RWPE2 (cell line): ENCODE data around the gene SEMA3D.

Experiments
- ATAC-seq: fragments of 200-7000 bp; cut with Tn5 transposase; 3 replicates; pipeline ENCODE4 v1.9.1; 2021; ENCODE audit warnings: low read depth
- DNase-seq: peaks from one replicate; pipeline ENCODE4 v3.0.0-alpha.2; 2020; ENCODE audit warnings: low spot score
- H3K27ac ChIP-seq: fragments of 450-650 bp; 2 replicates; pipeline ENCODE4 v1.5.1; 2017; ENCODE audit warnings: mild to moderate bottlenecking; ENCODE audit not compliant: poor library complexity, severe bottlenecking
- H3K27me3 ChIP-seq: fragments of 250-450 bp; sonication (Bioruptor Pico); 2 replicates; pipeline ENCODE4 v1.5.1; 2021; ENCODE audit warnings: mild to moderate bottlenecking, moderate library complexity; ENCODE audit not compliant: insufficient read depth, poor library complexity, severe bottlenecking
- H3K36me3 ChIP-seq: fragments of 250-450 bp; sonication (Bioruptor Pico); 2 replicates; pipeline ENCODE4 v1.5.1; 2020; ENCODE audit warnings: low read depth, mild to moderate bottlenecking, moderate library complexity
- H3K4me1 ChIP-seq: fragments of 250-450 bp; sonication (Bioruptor Pico); 2 replicates; pipeline ENCODE4 v1.5.1; 2021; ENCODE audit warnings: mild to moderate bottlenecking, moderate library complexity; ENCODE audit not compliant: insufficient read depth, poor library complexity, severe bottlenecking
- H3K4me3 ChIP-seq: fragments of 250-450 bp; sonication (Bioruptor Pico); 2 replicates; pipeline ENCODE4 v1.5.1; 2021; ENCODE audit warnings: mild to moderate bottlenecking, moderate library complexity; ENCODE audit not compliant: severe bottlenecking
- H3K9me3 ChIP-seq: fragments of 250-450 bp; sonication (Bioruptor Pico); 2 replicates; pipeline ENCODE4 v1.5.1; 2021; ENCODE audit warnings: mild to moderate bottlenecking, moderate library complexity; ENCODE audit not compliant: severe bottlenecking
- CTCF ChIP-seq: fragments of 450-650 bp; IDR thresholded peaks from one replicate; pipeline ENCODE4 v1.5.1; 2017; ENCODE audit warnings: mild to moderate bottlenecking, moderate library complexity; ENCODE audit not compliant: poor library complexity, severe bottlenecking

The SEMA3D gene

GRCh38 chr7:85159003-85159402 lies 27.9 kb downstream of the SEMA3D start:
- no peaks in the 10 kb centered on the region for H3K36me3 ChIP-seq
- no peak overlapping the region for H3K4me3 ChIP-seq
- TF ChIP-seq CTCF: no peak
- H3K4me1 ChIP-seq: peaks cover 18% of the 10 kb centered on the region
- H3K27me3 ChIP-seq: no peaks in the 10 kb centered on the region
- DNase-seq (no peak), ATAC-seq (no peak)
- no peaks in the 10 kb centered on the region for H3K9me3 ChIP-seq
- H3K27ac ChIP-seq: no peak overlapping the region

- no peak for ATAC-seq
These were observed 30.1 kb downstream of the SEMA3D start for GRCh38 chr7:85156661-85157208.

GRCh38 chr7:85154282-85154937 lies 32.4 kb downstream of the SEMA3D start:
- ATAC-seq (no peak), DNase-seq (no peak)
- no peaks in the 10 kb centered on the region for H3K9me3 ChIP-seq
- H3K4me3 ChIP-seq: no peak overlapping the region
- no peak for TF ChIP-seq CTCF
- H3K27ac ChIP-seq: no peak overlapping the region
- no peaks in the 10 kb centered on the region for H3K27me3 ChIP-seq
- H3K4me1 ChIP-seq: no peaks in the 10 kb centered on the region
- H3K36me3 ChIP-seq: no peaks in the 10 kb centered on the region

More at GRCh38 chr7:85156661-85157208, 30.1 kb downstream of the SEMA3D start:
- Histone ChIP-seq H3K27me3 (no peaks in the 10 kb centered on the region), H3K9me3 (no peaks in the 10 kb centered on the region), H3K36me3 (no peaks in the 10 kb centered on the region), H3K4me1 (peaks cover 18% of the 10 kb centered on the region), H3K27ac (no peak overlapping the region), H3K4me3 (no peak overlapping the region)
- DNase-seq: no peak
- TF ChIP-seq CTCF: no peak

GRCh38 chr7:85153715-85154114 lies 33.1 kb downstream of the SEMA3D start:
- no peak overlapping the region for H3K4me3 ChIP-seq
- H3K27me3 ChIP-seq: no peaks in the 10 kb centered on the region
- H3K36me3 ChIP-seq: no peaks in the 10 kb centered on the region
- no peak for TF ChIP-seq CTCF
- no peak overlapping the region for H3K27ac ChIP-seq
- ATAC-seq (no peak), DNase-seq (no peak)
- H3K4me1 ChIP-seq: no peaks in the 10 kb centered on the region
- H3K9me3 ChIP-seq: no peaks in the 10 kb centered on the region

- no peak for ATAC-seq
- no peaks in the 10 kb centered on the region for H3K36me3 ChIP-seq
- no peaks in the 10 kb centered on the region for H3K9me3 ChIP-seq
- no peak for DNase-seq
- no peak for TF ChIP-seq CTCF
- H3K4me3 ChIP-seq: no peak overlapping the region
- no peak overlapping the region for H3K27ac ChIP-seq
- H3K27me3 ChIP-seq: no peaks in the 10 kb centered on the region
- no peaks in the 10 kb centered on the region for H3K4me1 ChIP-seq
These were observed 36.2 kb downstream of the SEMA3D start for GRCh38 chr7:85150624-85151023.
